Measurements from ENCODE around the gene CFB. TPM values are rescaled to one million over a fixed set of nuclear protein-coding genes. Genes with fewer than 3 reads are reported as not detected.

CFB gene
- polyA plus RNA-seq, 1 of the 3 experiments (the other 2 are of a cell fraction): 42.1 TPM

GRCh38 chr6:31903957-31904356, 41.9 kb upstream of the CFB start (continued):
- TF ChIP-seq, protein P1, sequence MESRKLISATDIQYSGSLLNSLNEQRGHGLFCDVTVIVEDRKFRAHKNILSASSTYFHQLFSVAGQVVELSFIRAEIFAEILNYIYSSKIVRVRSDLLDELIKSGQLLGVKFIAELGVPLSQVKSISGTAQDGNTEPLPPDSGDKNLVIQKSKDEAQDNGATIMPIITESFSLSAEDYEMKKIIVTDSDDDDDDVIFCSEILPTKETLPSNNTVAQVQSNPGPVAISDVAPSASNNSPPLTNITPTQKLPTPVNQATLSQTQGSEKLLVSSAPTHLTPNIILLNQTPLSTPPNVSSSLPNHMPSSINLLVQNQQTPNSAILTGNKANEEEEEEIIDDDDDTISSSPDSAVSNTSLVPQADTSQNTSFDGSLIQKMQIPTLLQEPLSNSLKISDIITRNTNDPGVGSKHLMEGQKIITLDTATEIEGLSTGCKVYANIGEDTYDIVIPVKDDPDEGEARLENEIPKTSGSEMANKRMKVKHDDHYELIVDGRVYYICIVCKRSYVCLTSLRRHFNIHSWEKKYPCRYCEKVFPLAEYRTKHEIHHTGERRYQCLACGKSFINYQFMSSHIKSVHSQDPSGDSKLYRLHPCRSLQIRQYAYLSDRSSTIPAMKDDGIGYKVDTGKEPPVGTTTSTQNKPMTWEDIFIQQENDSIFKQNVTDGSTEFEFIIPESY (IDR thresholded peaks at IDR 0.05; ENCODE audit: borderline replicate concordance, low read depth): no peak
- TF ChIP-seq NRF1 (IDR thresholded peaks at IDR 0.05; ENCODE audit: low read depth, low read length) (no peak), EP300 (IDR thresholded peaks at IDR 0.05; ENCODE audit: borderline replicate concordance in 1 of 2, low read depth in 1 of 2, low read length in 1 of 2) (no peak), RXRA (IDR thresholded peaks at IDR 0.05; ENCODE audit: borderline replicate concordance, low read depth) (no peak), GABPA (IDR thresholded peaks at IDR 0.05; ENCODE audit: low read depth) (no peak), RAD21 (IDR thresholded peaks at IDR 0.05; ENCODE audit: low read length) (no peak), POLR2AphosphoS5 (IDR thresholded peaks at IDR 0.05; ENCODE audit: low read depth, low read length) (no peak), SMC3 (IDR thresholded peaks at IDR 0.05; ENCODE audit: low read depth, low read length) (no peak), NFIC (IDR thresholded peaks at IDR 0.05; ENCODE audit: borderline replicate concordance) (no peak), IRF3 (IDR thresholded peaks at IDR 0.05; ENCODE audit: low read depth, low read length) (no peak)

- 91% methylated on average over 1 of the region's 1 CpG for WGBS (ENCODE audit: low lambda C conversion rate)
- POLR2A ChIA-PET: no interaction called here
- no peaks in the 10 kb centered on the region for H3K9me2 ChIP-seq
These were observed 40.9 kb upstream of the CFB start for GRCh38 chr6:31905041-31905440.

More at GRCh38 chr6:31905041-31905440, 40.9 kb upstream of the CFB start:
- CTCF ChIA-PET: interaction anchor here (3.1 kb wide), 1 partner anchor 48 kb away, joined by 9 read pairs; no protein-coding TSS in a partner anchor
- Histone ChIP-seq H3K4me1 (ENCODE audit: control insufficient read depth in 1 of 2, insufficient read depth in 2 of 2, low read depth in 1 of 2, low read length in 1 of 2) (peaks cover under 1 to 18% of the 10 kb centered on the region in 2 experiments; a peak in 1 of 4 replicates), H3K27ac (ENCODE audit: low read depth in 2 of 2, low read length in 1 of 2) (no peak overlapping the region), H3K9me3 (no peaks in the 10 kb centered on the region), H3K36me3 (replicated peaks in 1 of 2; ENCODE audit: control insufficient read depth in 1 of 2, insufficient read depth in 2 of 2, low read length in 1 of 2) (no peaks in the 10 kb centered on the region), H3K9ac (no peak overlapping the region), H4K20me1 (ENCODE audit: insufficient read depth) (no peaks in the 10 kb centered on the region), H3K27me3 (ENCODE audit: insufficient read depth) (no peaks in the 10 kb centered on the region), H3K4me3 (ENCODE audit: low read depth in 2 of 2, low read length in 1 of 2) (no peak overlapping the region), H2AFZ (ENCODE audit: low read depth) (no peak overlapping the region), H3K4me2 (no peak overlapping the region), H3K79me2 (ENCODE audit: insufficient read depth) (peaks cover 3% of the 10 kb centered on the region; the same call in 1 of the 2 replicates), H3F3A (replicated peaks; ENCODE audit: insufficient read depth) (peaks cover 17% of the 10 kb centered on the region)
- no peak for TF ChIP-seq FOXM1 (IDR thresholded peaks at IDR 0.05; ENCODE audit: low read depth)
- TF ChIP-seq, protein P2, sequence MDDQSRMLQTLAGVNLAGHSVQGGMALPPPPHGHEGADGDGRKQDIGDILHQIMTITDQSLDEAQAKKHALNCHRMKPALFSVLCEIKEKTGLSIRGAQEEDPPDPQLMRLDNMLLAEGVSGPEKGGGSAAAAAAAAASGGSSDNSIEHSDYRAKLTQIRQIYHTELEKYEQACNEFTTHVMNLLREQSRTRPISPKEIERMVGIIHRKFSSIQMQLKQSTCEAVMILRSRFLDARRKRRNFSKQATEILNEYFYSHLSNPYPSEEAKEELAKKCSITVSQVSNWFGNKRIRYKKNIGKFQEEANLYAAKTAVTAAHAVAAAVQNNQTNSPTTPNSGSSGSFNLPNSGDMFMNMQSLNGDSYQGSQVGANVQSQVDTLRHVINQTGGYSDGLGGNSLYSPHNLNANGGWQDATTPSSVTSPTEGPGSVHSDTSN (IDR thresholded peaks at IDR 0.05): no peak
- TF ChIP-seq MXI1 (IDR thresholded peaks at IDR 0.05; ENCODE audit: low read depth, low read length): no peak
- TF ChIP-seq, protein P3, sequence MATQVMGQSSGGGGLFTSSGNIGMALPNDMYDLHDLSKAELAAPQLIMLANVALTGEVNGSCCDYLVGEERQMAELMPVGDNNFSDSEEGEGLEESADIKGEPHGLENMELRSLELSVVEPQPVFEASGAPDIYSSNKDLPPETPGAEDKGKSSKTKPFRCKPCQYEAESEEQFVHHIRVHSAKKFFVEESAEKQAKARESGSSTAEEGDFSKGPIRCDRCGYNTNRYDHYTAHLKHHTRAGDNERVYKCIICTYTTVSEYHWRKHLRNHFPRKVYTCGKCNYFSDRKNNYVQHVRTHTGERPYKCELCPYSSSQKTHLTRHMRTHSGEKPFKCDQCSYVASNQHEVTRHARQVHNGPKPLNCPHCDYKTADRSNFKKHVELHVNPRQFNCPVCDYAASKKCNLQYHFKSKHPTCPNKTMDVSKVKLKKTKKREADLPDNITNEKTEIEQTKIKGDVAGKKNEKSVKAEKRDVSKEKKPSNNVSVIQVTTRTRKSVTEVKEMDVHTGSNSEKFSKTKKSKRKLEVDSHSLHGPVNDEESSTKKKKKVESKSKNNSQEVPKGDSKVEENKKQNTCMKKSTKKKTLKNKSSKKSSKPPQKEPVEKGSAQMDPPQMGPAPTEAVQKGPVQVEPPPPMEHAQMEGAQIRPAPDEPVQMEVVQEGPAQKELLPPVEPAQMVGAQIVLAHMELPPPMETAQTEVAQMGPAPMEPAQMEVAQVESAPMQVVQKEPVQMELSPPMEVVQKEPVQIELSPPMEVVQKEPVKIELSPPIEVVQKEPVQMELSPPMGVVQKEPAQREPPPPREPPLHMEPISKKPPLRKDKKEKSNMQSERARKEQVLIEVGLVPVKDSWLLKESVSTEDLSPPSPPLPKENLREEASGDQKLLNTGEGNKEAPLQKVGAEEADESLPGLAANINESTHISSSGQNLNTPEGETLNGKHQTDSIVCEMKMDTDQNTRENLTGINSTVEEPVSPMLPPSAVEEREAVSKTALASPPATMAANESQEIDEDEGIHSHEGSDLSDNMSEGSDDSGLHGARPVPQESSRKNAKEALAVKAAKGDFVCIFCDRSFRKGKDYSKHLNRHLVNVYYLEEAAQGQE (IDR thresholded peaks at IDR 0.05; ENCODE audit: low read depth, low read length): no peak
- TF ChIP-seq FOXJ3 (CRISPR knock-in tag; IDR thresholded peaks at IDR 0.05): no peak
- no peak for TF ChIP-seq TAF1 (IDR thresholded peaks at IDR 0.05; ENCODE audit: borderline replicate concordance, low read depth, low read length)
- TF ChIP-seq MEF2A (IDR thresholded peaks at IDR 0.05; ENCODE audit: borderline replicate concordance, low read depth): no peak
- no peak for TF ChIP-seq RAD21 (IDR thresholded peaks at IDR 0.05; ENCODE audit: low read length)
- TF ChIP-seq JUND (IDR thresholded peaks at IDR 0.05): no peak
- TF ChIP-seq YY1 (IDR thresholded peaks at IDR 0.05; ENCODE audit: low read depth): no peak
- DNase-seq: no peak
